GM21619 (cell line): Measurements from ENCODE around the gene HIVEP3.
"Not testable (repeated sequence)": the region's sequence is repeated elsewhere in the genome, so short reads cannot be mapped to it uniquely, and the experiment has no call there.

Experiments used
- ATAC-seq: cut with Tn5 transposase; IDR thresholded peaks from one replicate; pipeline ENCODE4 v1.9.1; 2021; ENCODE audit not compliant: unreplicated experiment

The HIVEP3 gene

GRCh38 chr1:41921271-41921670 lies 2.5 kb upstream of the HIVEP3 start:
- ATAC-seq: not testable (repeated sequence)

- no peak for ATAC-seq
These were observed 1.9 kb upstream of the HIVEP3 start for GRCh38 chr1:41920658-41921057.

- peak; percentile 67 for ATAC-seq
These were observed 1.2 kb upstream of the HIVEP3 start for GRCh38 chr1:41919764-41920397.

GRCh38 chr1:41919131-41919530 lies 409 bp upstream of the HIVEP3 start:
- ATAC-seq: no peak

- no peak for ATAC-seq
These were observed 780 bp downstream of the HIVEP3 start for GRCh38 chr1:41917835-41918449.

GRCh38 chr1:41917076-41917475 lies 1.6 kb downstream of the HIVEP3 start:
- no peak for ATAC-seq

GRCh38 chr1:41915786-41916571 lies 2.7 kb downstream of the HIVEP3 start:
- no peak for ATAC-seq

GRCh38 chr1:41914516-41914915 lies 4.2 kb downstream of the HIVEP3 start:
- no peak for ATAC-seq

- ATAC-seq: no peak
These were observed 5.7 kb downstream of the HIVEP3 start for GRCh38 chr1:41913014-41913413.

- ATAC-seq: no peak
These were observed 10.3 kb downstream of the HIVEP3 start for GRCh38 chr1:41908288-41908895.

- ATAC-seq: no peak
These were observed 11.3 kb downstream of the HIVEP3 start for GRCh38 chr1:41907446-41907845.

GRCh38 chr1:41906943-41907342 lies 11.8 kb downstream of the HIVEP3 start:
- ATAC-seq: no peak

GRCh38 chr1:41905093-41905675 lies 13.5 kb downstream of the HIVEP3 start:
- no peak for ATAC-seq

- no peak for ATAC-seq
These were observed 16.1 kb downstream of the HIVEP3 start for GRCh38 chr1:41902664-41903063.

- no peak for ATAC-seq
These were observed 16.6 kb downstream of the HIVEP3 start for GRCh38 chr1:41902159-41902577.

GRCh38 chr1:41901551-41901950 lies 17.2 kb downstream of the HIVEP3 start:
- ATAC-seq: no peak

GRCh38 chr1:41900603-41901444 lies 17.9 kb downstream of the HIVEP3 start:
- ATAC-seq: no peak

GRCh38 chr1:41898191-41898713 lies 20.5 kb downstream of the HIVEP3 start:
- no peak for ATAC-seq

- no peak for ATAC-seq
These were observed 23.2 kb downstream of the HIVEP3 start for GRCh38 chr1:41895552-41895951.

GRCh38 chr1:41894808-41895483 lies 23.8 kb downstream of the HIVEP3 start:
- ATAC-seq: no peak
